GM21447 (cell line): ENCODE measurements around the gene MB21D2.

ENCODE experiments used
- ATAC-seq: cut with Tn5 transposase; IDR thresholded peaks from one replicate; pipeline ENCODE4 v1.9.1; 2021; ENCODE audit not compliant: unreplicated experiment

The MB21D2 gene

DNA sequence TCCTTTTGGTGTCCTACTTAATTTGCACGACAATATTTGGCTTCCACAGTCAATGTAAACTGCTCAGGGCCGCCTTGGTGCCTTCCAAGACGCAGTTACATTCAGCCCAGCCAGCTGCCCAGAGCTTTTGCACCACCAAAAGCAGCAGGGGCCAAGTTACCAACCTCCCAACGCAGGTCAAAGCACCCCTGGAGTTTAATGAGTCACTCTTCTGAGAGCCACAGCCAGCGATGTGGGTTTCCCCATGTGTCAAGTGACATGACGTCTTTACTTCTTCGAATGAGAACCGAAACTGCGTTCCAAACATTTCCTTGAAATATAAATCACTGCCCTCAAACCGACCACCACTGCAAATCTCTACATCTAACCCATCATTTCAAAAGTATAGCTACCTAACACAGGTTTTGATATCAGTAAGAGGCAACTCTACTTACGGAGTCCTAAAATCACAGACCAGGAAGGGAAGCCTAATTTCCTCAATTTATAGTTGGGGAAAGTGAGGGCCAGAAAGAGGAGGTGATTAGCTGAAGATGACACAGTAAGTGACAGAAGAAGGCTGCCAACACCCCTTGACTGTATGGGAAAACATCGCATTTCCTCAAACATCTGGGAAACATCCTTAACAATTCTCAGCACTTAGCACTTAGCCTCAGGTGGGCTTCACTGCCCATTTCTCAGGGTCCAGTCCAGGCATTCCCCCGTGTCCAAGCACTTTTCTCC, 24.5 kb downstream of the MB21D2 start:
- ATAC-seq: peak; percentile 95

DNA sequence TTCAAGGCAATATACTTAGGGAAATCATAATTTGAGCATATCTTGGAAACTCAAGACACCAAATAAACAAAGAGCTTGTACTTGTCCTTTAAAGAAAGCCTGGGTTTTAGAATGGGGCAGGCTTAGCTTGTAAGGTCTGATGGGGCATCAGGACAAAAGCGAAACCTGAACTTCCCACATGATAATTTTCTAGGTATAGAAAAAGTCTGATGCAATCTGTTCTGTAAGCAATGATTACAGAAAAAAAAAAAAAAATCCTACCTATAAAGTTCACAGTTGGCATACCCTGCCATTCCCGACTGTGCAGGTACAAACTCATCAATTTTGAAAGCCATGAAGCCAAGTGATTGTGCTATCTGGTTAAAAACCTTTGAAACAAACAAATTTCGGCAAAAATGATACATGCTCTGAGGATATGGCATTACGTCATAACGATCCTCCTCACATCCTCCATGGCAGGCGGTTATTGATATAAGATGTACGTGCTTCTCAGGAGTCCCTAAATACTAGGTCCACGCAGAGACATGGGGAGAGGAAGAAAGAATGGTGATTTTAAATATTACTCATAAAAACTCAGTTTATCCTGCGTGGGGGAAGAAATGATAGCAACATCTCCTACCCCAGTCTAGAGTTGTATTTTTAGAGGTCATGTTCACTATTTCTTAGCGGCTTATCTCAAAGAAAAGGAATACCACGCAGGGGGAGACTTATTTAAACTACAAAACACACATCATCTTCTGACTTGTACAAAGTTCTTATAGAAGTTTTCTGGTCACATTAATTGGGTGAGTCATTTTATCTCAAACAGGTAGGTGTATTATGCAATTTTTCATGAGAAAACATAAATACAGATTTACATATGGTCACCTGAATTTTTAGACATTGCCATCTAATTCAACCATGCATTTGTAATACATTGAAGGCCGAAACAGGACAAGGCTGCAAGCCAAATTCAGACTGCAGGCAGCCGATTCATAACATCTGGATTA, 27.0 kb downstream of the MB21D2 start:
- no peak for ATAC-seq

DNA sequence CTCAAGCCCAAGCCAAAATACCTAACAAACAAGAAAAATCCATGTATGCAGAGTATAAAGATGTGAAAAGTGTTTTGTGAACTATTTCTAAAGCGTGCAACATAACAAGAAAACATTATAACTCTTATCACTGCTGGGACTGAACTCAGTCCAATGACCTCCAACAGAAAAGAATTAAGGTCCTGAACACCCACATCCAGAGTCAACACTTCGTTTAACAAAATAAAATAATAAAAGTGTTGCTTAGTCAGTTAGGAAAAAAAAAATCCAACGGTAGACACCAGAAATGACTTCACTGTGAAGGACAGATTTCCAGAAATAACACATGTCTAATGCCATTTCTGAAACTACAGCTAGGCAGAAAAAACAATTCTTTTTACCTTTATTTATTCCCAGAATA, 28.0 kb downstream of the MB21D2 start:
- ATAC-seq: no peak

DNA sequence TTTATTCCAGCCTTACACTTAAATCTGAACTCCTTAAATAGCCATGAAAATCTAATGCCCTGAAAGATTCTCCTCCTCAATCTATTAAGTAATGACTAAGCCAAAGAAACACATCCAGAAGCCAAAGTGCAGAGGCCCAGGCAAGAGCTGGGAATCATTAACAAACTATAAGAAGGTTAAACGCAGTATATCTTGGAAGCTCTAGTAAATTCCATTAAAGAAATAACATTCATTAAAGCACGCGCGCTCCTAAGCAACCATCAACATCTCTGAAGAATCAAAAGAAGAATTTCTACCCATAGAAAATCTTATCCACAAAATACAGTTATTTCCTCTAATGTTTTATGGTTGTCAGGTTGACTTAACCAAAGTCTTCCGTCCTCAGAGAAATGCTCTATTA, 29.5 kb downstream of the MB21D2 start:
- ATAC-seq: no peak

DNA sequence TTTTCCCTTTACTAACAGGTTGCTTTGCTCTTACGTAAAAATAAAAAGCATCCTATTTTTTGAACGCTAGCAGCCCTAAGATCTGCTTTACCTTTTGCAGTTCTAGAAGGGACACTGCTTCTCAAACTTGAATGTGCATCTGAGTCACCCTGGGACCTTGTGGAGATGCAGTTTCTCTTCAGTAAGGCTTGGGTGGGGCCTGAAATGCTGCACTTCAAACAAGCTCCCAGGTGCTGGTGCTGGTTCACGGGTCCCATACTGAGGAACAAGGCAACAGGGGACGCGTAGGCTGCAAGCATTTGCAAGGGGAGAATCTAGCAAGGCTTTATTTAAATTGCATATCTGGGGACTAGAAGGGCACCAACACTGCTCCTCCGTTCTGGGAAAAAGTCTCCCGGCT, 30.0 kb downstream of the MB21D2 start:
- ATAC-seq: no peak

DNA sequence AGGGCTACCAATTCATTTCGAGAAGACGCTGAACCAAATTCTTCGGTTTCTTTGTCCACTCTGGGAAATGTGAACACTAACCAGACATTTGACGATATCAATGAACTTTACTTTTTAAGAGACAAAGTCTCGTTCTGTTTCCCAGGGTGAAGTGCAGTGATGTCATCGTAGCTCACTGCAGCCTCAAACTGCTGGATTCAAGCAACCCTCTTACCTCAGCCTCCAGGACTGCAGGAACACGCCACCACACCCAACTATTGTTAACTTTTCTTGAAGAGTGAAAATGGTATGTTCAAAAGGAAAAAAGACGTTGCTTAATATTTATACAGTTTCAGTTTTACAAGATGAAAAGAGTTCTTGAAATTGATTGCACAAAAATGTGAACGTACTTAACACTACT, 30.6 kb downstream of the MB21D2 start:
- ATAC-seq: no peak

DNA sequence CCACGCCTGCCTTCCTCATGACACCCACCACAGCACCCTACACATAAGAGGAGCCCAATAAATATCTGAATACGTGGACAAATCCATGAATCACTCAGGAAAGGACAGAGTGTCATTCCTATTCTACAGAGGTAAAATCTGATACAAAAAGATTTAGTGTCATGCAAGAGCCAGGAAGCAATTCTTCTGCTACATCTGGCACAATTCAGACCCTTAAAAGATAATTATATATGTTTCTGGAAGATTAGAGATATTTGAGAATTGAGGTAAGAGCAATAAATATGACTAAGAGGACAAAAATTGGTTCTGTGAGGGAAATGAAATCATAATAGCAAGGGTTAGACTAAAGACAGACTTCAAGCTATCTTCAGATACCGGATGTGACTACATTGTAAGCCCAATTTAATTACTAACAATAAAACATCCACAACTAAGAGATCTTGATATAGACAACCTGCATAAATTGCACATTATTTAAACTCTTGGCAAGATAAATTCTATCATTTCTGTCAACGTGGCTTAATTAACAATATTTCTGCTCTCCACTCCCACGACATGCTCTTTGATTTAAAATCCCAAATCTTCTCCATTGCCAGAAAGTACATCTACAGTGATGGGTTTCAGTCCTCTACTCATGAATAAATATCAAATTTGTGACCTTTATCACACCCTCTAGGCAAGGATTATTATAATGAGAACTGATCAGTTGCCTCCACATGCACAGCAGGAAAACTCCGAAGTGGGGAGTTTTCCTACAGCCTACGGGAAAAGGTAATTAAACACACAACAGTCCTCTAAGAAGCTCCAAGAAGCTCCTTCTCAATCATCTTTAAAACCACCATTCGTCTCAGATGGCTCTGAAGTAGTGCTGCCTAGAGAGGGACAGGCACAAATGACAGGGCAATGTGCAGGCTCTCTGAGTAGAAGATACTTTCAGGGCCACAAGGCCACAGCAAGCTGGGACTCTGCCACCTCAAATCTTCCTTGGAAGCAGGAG, 32.6 kb downstream of the MB21D2 start:
- no peak for ATAC-seq

DNA sequence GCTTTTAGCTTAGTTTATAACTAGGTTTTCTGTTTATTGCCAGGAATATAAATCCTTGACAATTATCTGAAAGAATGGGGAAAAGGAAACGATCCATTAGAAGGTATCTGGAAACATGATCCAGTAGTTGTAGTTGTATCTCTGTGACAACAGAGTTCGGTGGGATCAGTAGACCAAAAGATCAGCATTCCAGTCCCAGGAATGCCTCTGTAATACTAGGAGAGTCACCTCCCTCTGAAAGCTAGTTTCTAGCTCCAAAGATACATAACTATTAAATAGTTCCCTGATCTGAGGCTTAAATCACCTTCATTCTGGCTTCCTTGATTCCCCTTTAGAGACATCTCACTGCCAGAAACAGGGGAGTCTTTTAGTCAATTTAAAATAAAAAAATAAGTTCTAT, 34.1 kb downstream of the MB21D2 start:
- ATAC-seq: no peak

DNA sequence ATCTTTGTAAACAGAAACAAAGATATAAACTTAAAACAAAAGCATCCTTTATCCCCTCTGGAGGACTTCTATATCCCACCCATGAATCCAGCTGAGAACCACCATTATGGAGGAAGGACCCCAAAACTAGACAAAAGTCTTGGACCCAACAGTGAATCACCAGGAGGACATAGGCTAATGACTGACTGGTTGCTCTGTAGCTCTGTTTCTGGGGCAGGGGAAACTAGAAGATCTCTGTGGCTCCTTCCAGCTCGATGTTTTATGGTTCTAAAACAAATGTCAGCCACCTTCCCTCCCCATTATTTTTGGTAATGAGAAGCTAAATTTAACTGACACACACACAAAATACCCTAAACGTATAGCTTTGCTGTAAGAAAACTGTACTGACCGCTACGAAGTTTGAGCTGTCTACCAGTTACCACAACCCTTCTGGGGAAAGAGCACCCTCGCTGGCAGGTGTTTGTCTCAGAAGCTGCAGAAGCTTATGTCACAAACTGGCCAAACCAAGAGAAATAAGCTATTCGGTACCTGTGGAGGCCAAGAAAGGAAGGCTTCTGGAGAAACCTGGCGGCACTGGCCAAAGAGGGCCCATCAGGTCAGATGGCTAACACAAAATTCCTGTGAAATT, 36.4 kb downstream of the MB21D2 start:
- no peak for ATAC-seq

DNA sequence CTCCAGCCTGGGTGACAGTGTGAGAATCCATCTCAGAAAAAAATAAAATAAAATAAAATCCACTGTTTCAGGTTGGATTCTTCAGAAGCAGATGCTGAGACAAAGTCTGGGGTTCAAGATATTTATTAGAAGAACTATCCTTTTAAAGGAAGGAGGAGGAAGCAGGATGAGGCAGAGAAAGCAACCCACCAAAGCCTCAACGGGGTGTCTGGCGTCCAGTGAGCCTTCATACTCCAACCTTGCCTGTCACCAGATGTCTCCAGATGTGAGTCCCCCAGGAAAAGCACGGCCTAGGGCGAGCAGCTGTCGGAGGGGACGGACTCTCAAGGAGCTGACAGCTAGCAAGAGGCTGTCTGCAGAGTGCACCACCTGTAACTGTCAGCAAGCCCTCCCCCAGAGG, 37.3 kb downstream of the MB21D2 start:
- ATAC-seq: no peak

DNA sequence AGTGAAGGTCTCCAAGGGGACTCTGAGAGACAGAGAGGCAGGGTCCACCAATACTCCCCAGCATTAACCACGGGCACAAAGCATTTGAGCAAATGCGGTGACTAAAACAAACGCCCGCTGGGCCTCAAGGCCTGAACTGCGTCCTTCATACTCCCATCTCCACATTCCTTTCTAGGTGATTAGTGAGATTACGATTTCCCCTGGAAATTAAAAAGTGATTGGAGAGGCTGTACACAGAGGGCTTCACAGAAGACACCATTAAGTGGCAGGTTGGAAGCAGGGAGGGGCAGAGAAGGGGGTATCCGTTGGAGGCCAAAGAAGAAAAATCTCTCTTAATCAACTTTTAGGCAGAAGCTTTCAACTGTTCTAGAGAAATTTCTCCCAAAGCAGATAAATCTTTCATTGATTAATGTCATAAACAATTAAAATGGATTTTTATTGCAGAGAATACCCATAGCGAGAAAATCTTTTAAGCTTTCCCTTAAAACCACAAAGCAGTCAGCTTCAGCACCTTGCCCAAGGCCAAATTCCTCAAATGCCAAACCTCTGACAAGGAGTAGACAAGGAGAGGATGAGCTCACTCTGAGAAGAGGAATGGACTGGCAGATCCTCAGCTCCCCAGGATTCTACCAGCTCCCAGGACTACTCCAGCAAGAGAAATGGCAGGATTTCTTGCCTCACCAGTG, 38.2 kb downstream of the MB21D2 start:
- no peak for ATAC-seq

DNA sequence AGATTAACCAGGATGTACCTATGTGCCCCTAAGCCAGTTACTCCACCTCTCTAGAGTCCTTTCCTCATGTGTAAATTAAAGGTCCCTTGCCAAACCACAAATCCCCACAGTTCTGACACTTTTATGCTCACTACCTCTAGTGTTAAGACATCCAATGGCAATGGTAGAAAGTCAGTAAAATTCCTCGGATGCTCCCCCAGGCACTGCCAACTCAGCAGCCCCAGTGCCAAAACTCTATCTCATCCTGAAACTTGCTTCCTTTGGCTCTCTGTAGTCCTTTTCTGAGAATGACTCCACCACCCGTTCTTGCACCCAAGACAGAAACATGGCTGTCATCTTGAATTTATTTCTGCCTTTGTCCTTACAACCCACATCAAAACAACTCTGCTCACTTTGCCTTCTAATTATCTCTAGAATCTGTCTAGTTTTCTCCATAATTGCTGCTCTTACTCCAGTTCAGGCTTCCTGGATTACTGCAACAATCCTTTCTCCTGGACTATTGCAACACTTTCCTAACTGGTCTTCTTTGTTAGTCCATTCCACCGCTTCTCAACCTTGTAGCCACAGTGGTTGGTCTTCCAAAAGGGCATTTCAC, 41.6 kb downstream of the MB21D2 start:
- ATAC-seq: no peak

DNA sequence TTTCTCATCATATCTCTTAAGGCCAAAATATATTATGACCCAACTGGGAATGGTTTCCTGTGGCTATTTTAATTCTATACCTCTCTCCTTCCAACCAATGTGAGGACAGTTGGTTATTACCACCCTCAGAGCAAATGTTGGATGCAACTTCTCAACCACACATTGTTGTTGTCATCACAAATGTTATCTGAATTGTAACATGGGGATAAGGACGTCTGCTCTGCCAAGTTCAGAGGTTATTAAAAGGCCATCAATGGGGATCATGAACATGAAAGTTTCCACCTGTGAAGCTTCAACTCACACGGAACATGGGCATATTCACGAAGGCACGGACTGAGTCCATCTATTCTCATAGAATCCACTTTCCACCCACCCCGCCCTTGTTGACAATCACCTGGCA, 46.8 kb downstream of the MB21D2 start:
- ATAC-seq: no peak

DNA sequence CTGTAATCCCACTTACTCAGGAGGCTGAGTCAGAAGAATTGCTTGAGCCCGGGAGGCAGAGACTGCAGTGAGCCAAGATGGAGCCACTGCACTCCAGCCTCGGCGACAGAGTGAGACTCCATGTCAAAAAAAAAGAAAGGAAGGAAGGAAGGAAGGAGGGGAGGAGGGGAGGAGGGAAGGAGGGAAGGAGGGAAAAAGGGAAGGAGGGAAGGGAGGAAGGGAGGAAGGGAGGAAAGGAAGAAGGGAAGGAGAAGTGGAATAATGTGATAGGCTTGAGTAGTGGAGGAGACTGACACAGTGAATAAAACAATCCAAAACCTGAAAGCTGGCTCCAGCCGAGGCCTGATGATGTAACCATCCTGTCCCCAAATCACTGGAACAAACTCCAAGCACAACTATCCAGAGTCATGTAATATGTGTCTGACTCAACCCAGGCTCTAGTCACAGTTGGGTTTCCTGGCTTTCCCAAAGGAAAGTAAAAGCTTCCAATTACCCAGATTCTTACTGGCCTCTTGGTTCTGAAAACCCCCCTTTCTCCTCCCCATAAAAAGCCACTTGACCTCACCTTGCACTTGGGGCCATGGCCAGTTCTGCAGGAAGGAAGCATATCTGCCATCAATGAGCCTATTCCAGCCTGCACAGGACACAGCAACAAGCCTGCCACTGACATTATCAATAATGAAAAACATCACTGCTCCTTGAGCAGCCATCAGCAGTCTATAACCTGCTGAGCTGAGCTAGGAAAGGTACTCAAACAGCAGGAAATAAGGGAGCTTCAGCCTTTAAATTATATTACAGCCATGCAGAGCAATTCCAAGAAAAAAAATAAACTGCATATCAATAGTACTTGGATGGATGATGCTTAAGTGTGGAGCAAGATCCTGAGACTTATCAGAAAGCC, 48.3 kb downstream of the MB21D2 start:
- ATAC-seq: no peak

DNA sequence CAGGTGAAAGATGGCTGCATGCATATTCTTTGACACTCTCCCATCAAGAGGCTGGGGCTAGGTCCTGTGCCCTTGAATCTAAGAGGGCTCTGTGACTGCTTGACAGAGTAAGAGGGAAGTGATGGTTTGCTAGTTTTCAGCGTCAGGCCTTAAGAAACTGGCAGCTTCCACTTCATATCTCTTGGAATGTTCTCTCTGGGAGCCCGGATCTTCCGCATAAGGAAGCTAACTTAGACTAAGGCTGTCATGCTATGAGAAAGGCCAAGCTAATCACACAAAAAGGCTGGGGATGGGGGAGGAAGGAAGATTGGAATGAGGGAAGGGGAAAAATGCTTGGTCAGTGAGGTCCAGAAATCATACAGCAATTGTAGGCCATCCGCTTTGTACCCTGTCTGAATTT, 50.0 kb downstream of the MB21D2 start:
- ATAC-seq: no peak

DNA sequence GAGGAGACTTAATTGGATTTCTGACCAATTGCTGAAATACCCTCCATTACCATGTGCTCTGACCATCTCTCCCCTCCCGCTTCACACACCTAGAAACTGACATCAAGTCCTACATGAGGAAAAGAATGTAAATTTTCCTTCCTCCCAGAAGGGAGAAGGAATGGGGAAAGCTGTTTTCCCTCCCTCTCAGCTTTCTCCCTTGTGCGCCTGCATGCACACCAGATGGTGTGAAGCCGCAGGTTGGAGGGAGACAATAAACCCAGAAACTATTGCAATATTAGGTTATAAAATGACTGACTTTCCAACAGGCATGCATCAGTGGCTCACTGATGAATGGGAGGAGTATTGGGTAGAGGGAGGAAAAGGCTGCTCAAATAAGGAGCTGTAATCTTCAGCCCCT, 50.9 kb downstream of the MB21D2 start:
- no peak for ATAC-seq

DNA sequence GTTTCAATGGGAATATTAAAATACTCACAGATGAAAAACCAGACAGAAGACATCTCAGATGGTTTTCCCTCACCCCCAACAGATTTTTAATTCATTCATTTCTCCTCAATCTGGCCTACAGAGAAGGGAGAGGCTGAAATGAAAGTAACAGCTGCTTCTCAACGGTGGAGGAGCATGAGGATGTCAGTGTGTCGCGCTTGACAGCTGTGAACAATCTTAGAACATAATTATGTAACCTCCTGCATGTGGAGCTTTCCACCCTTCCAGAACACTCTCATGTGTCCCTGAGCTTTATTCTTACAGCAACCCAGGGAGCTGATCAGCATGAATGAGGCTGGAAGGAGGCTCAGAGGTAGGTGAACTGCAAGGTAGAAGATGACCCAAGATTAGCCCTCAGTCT, 52.7 kb downstream of the MB21D2 start:
- peak; percentile 81 for ATAC-seq

DNA sequence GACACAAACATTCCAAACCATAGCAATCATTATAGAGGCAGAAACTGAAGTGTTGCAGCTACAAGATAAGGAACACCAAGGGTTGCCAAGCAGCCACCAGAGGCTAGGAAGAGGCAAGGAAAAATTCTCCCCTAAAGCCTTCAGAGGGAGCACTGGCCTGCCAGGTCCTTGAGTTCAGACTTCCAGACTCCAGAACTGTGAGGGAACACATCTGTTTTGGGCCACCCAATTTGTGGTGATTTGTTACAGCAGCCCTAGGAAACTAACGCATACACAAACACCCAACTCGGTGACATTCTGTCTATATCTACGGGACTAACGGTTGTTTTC, 54.6 kb downstream of the MB21D2 start:
- no peak for ATAC-seq
